Measurements from ENCODE around the gene TSSK6.

DNA sequence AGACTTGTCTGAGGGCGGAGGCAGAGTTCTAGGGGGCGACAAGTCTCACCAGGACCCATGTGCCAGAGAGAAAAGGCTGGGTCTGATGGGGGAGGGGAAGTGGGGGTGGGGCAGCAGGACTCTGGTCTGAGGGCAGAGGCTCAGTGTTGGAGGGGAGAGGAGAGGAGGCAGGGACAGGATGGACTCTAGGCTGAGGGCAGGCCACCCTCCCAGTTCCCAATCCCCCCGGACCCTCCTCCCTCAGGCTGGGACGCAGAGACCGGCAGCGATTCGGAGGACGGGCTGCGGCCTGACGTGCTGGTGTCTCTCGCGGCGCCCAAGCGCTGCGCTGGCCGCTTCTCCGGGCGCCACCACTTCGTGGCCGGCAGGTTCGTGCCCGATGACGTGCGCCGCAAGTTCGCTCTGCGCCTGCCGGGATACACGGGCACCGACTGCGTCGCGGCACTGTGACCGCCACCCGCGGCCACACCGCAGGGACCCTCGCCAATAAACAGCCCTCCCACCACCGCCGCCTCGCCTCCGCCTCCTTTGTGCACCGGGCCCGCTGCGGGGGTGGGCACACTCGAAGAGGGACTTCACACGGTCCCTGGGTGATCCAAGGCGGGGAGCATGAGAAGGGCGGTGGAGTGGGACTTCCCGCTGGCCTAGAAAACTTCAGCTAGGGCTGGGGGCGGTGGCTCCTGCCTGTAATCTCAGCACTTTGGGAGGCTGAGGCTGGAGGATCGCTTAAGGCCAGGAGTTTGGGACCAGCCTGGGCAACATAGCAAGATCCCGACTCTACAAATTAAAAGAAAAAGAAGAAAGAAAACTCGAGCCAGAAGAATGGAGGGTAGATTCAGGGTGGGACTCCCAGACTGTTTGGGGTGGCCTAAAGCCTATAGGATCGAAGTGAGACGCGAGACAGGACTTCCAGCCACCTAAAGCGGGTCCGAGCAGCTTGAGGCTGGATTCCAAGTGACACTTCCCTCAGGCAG is 22.0 kb upstream of the TSSK6 start:
- no peak for TF ChIP-seq POLR2A (IDR thresholded peaks at IDR 0.05)
- TF ChIP-seq CTCF (IDR thresholded peaks at IDR 0.05): no peak
- TF ChIP-seq EP300 (IDR thresholded peaks at IDR 0.05): no peak

Data from gastroesophageal sphincter (tissue), 3 donors.